Activated T-helper 1 cell treated with anti-CD3 and anti-CD28 coated beads, Interleukin-12 subunit alpha, Interleukin-12 subunit beta, Interleukin-2, Interleukin-4 antibody, amounts not matched to agents 30 ng/mL and 10 ng/mL and 1 ng/mL, durations not matched to agents 14 hours and 24 hours and 36 hours (primary cell): ENCODE results near the gene ZBED4. TPM values are rescaled to one million over a fixed set of nuclear protein-coding genes. Genes with fewer than 3 reads are reported as not detected.

Experiments
- DNase-seq: peaks from one replicate; pipeline ENCODE4 v3.0.0; 2021; ENCODE audit warnings: low spot score
- H3K27ac Mint-ChIP-seq: one replicate; pipeline ENCODE4 v1.8.0; 2021; ENCODE audit warnings: mild to moderate bottlenecking, mixed read lengths
- H3K27me3 Mint-ChIP-seq: one replicate; pipeline ENCODE4 v1.8.0; 2022; ENCODE audit warnings: mild to moderate bottlenecking, moderate library complexity, mixed read lengths; ENCODE audit not compliant: insufficient read depth
- H3K36me3 Mint-ChIP-seq: one replicate; pipeline ENCODE4 v1.8.0; 2021; ENCODE audit warnings: low read depth, mixed read lengths
- H3K4me1 Mint-ChIP-seq: one replicate; pipeline ENCODE4 v1.8.0; 2021; ENCODE audit warnings: low read depth, mixed read lengths
- H3K4me3 Mint-ChIP-seq: one replicate; pipeline ENCODE4 v1.8.0; 2021; ENCODE audit warnings: mild to moderate bottlenecking, moderate library complexity, mixed read lengths
- H3K9me3 Mint-ChIP-seq: one replicate; pipeline ENCODE4 v1.8.0; 2021; ENCODE audit warnings: mixed read lengths
- intact Hi-C: fragments of 100-400 bp; cut with micrococcal nuclease; formaldehyde crosslinking; loops from one replicate; pipeline ENCODE4 v1.15.1; 2024
- total RNA-seq: library from RNA; stranded (reverse); gene quantifications from 2 replicates; pipeline ENCODE4 v1.2.3, GENCODE V29; 2022

ZBED4 gene
- total RNA-seq, 1 donor from 2014 or later = 19.4 TPM

DNA sequence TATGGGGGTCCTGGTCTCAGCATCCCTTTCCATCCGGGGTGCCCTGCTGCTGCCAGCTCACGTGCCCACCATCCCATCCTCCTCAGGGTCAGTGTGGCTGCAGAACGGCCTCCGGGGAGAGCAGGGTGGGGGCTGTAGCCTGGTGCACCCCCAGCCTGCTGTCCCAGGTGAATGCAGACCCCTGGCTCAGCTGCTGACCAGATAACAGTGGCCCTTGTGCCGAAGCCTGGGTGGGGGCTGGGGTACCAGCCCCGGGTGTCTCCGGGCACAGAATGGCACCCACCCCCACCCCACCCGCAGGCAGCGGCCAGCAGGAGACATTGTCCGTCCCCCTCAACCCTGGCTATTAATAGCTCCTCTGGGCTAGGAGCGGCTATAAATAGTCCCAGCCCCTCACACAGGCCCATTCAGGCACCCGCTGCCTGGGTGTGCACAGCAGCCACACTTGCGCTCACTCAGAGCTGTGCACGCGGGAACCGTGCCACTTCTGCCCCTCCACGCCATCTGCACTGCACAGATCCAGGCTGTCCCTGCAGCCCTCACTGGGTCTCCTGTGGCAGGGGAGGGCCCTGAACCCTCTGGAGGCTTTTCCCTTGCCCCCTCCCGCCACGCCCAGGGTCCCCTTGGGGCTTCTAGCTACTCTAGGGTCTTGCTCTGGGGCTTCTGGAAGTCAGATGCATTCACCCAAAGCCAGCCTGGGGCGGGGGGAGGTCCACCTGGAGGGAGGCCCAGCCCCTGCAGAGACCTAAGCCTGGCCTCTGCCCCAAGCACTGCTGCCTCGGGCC, 83.5 kb downstream of the ZBED4 start:
- intact Hi-C loops = loop anchor here (1.0 to 5.0 kb wide), 6 partner anchors 19 to 255 kb away; partner anchors contain the start of genes ALG12, CRELD2 and PIM3
- no peaks in the 10 kb centered on the region for H3K9me3 Mint-ChIP-seq
- H3K4me3 Mint-ChIP-seq = peak overlapping the region; percentile 71
- no peak for DNase-seq
- no peaks in the 10 kb centered on the region for H3K36me3 Mint-ChIP-seq
- H3K27ac Mint-ChIP-seq = peak overlapping the region; percentile 79
- H3K27me3 Mint-ChIP-seq = no peaks in the 10 kb centered on the region
- H3K4me1 Mint-ChIP-seq = peaks cover 6% of the 10 kb centered on the region

DNA sequence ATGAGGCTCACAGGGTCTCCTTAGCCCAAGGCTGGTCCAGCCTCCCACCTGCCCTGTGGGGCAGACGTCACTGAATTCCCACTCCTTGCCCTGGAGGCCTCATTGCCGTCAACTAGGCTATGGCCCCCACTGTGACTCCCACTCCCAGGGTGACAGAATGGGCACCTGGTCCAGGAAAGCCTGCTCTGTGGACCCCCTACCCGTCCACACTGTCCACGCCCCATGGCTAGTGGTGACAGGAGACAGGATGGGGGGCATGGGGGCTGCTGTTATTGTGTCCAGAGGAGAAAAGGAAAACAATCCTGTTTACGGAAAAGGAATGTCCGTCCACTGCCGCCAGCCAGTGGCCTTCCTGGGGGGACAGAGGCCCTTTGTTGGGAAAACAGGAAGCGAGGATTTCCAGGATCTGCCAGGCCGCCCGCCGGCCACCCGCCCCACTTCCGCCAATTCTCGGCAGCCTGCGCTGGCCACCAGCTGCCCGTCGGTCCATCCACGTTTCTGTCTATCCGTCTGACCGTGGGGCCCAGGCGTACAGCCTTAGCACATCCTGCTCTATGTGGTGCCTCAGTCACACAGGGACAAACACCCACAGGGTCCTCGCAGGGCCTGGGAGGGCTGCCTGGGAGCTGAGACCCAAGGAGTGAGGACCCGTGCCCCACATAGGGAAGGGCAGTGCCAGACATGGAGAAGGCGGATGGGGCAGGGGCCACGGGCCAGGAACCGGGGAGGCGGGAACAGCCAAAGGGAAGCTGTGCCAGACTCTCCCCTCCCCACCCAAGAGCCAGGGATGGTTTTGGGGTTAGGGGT, 84.3 kb downstream of the ZBED4 start:
- no peaks in the 10 kb centered on the region for H3K27me3 Mint-ChIP-seq
- intact Hi-C loops = loop anchor here (2.0 to 5.0 kb wide), 2 partner anchors 33 to 254 kb away; no protein-coding TSS in a partner anchor
- peak overlapping the region; percentile 40 for H3K27ac Mint-ChIP-seq
- no peak overlapping the region for H3K4me3 Mint-ChIP-seq
- no peaks in the 10 kb centered on the region for H3K36me3 Mint-ChIP-seq
- peaks cover 4% of the 10 kb centered on the region for H3K4me1 Mint-ChIP-seq
- no peaks in the 10 kb centered on the region for H3K9me3 Mint-ChIP-seq
- no peak for DNase-seq

DNA sequence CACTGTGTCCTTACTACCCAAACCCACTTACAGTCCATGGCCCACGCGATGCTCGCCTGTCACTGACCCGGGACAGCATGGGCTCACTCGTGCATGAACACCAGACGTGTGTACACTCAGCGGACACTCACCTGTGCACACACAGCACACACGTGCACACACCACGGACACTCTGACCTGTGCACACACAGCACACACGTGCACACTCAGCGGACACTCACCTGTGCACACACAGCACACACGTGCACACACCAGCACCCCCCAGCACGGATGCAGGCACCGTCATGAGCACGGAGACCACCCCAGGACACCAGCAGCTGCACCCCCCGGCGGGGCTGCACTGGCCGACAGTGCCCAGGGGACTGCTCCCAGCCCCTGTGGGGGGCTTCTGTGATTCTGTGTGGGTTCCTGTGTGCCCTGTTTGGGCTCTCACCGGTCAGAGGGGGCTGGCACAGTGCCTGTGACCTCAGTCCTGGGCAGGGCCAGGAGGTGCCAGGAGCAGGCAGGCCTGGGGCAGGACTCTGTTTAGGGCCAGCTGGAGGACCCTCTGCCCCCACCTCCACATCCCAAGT, 85.0 kb downstream of the ZBED4 start:
- no peaks in the 10 kb centered on the region for H3K27me3 Mint-ChIP-seq
- no peak overlapping the region for H3K4me3 Mint-ChIP-seq
- intact Hi-C loops = loop anchor here (5.0 kb wide), 1 partner anchor 254 kb away; no protein-coding TSS in a partner anchor
- DNase-seq = no peak
- no peaks in the 10 kb centered on the region for H3K9me3 Mint-ChIP-seq
- H3K27ac Mint-ChIP-seq = no peak overlapping the region
- no peaks in the 10 kb centered on the region for H3K4me1 Mint-ChIP-seq
- no peaks in the 10 kb centered on the region for H3K36me3 Mint-ChIP-seq

Other genes with a start within 250 kb of the ZBED4 start
- 45.5 and 46.8 TPM in 2 replicates for gene BRD1, start 26.0 kb upstream of the ZBED4 start, total RNA-seq
- 13.1 and 18.5 TPM in 2 replicates for gene ALG12, start 64.6 kb downstream of the ZBED4 start, total RNA-seq
- 48.1 and 51.0 TPM in 2 replicates for gene CRELD2, start 64.8 kb downstream of the ZBED4 start, total RNA-seq
- 290 and 291 TPM in 2 replicates for gene PIM3, start 106.9 kb downstream of the ZBED4 start, total RNA-seq
- 0.05 TPM in 1 of 2 replicates, not detected in the other for gene IL17REL, start 158.9 kb downstream of the ZBED4 start, total RNA-seq
- not detected in 2 replicates for gene TTLL8, start 204.5 kb downstream of the ZBED4 start, total RNA-seq
- not detected in 2 replicates for gene MLC1, start 231.6 kb downstream of the ZBED4 start, total RNA-seq
- not detected in 2 replicates for gene MOV10L1, start 236.2 kb downstream of the ZBED4 start, total RNA-seq